Right lobe of liver (tissue), 6 donors: ENCODE results near the gene IRX1. TPM values are rescaled to one million over a fixed set of nuclear protein-coding genes. Genes with fewer than 3 reads are reported as not detected.

Experiments used
- ATAC-seq, 4 donors: fragments of 200-7000 bp; cut with Tn5 transposase; one replicate each; pipeline ENCODE4 v1.9.1; 2020; ENCODE audit warnings: mild to moderate bottlenecking in 4 of 4, moderate library complexity in 4 of 4
- DNase-seq, 3 donors: peaks; one replicate each; pipeline ENCODE4 v3.0.0-alpha.2; 2020
- H3K27ac ChIP-seq, 3 donors: fragments of 200-600 bp; one replicate each; pipeline ENCODE4 v1.8.0; 2022
- H3K27me3 ChIP-seq, 2 donors: fragments of 200-600 bp; one replicate each; pipeline ENCODE4 v1.8.0; 2022
- H3K36me3 ChIP-seq, 4 donors: fragments of 200-600 bp; sonication (generic) in 1 of 4; one replicate each; pipeline versions ENCODE4 v1.5.1 to v1.8.0; 2017 to 2022; ENCODE audit warnings: control low read depth in 1 of 4
- H3K4me1 ChIP-seq, 4 donors: fragments of 200-600 bp; sonication (generic) in 1 of 4; one replicate each; pipeline versions ENCODE4 v1.5.1 to v1.8.0; 2017 to 2022; ENCODE audit warnings: control low read depth in 1 of 4
- H3K4me3 ChIP-seq, 3 donors: fragments of 200-600 bp; one replicate each; pipeline ENCODE4 v1.8.0; 2022
- H3K9me3 ChIP-seq, 4 donors: fragments of 200-600 bp; sonication (generic) in 1 of 4; one replicate each; pipeline versions ENCODE4 v1.5.1 to v1.8.0; 2017 to 2022; ENCODE audit warnings: control low read depth in 1 of 4
- CTCF ChIP-seq, 4 donors: fragments of 200-600 bp in 3 of 4; fragments of 450-650 bp in 1 of 4; IDR thresholded peaks; one replicate each; pipeline versions ENCODE4 v1.5.1 to v1.8.0; 2016 to 2022; ENCODE audit warnings: antibody characterized with exemption in 4 of 4, mild to moderate bottlenecking in 2 of 4
- POLR2A ChIP-seq: fragments of 450-650 bp; IDR thresholded peaks from one replicate; pipeline ENCODE4 v1.6.1; 2017; ENCODE audit warnings: antibody characterized with exemption, mild to moderate bottlenecking
- WGBS: methylation state at CpG from one replicate; pipeline ENCODE4 v1.1.6; 2018; ENCODE audit warnings: low coverage, low lambda C conversion rate; ENCODE audit not compliant: insufficient coverage; ENCODE audit errors: missing lambda C conversion rate; 5-methylcytosine and 5-hydroxymethylcytosine counted together
- intact Hi-C, 2 donors: fragments of 100-400 bp; cut with DNase I; formaldehyde crosslinking; loops; one replicate each; pipeline versions ENCODE4 v1.11.2 to v1.14.1; 2022
- total RNA-seq, 6 experiments: library from RNA; depleted of rRNA in 2 of 6; stranded (reverse); fragments of >200 nt in 2 of 6; fragmentation: NEBNext Ultra II Directional in 3 of 6; extraction: Animal tissue kit (Norgen Biotek cat#: 25700) in 3 of 6; gene quantifications; one replicate each; pipeline versions ENCODE4 v1.1.0 to v1.2.4, GENCODE V29; 2016 to 2023
- donor health status: DM: no; HTN: yes; CAD: no.
- donor health status: DM: no; HTN: no; CAD: no.
- donor health status: DM: no; HTN: no; CAD: no.
- donor health status: DM: no; HTN: yes; CAD: no.
- donor health status: DM: no; HTN: yes; CAD: no.

IRX1 gene
- total RNA-seq, 6 experiments from 2014 or later, result not detected

- no peak overlapping the region for H3K4me3 ChIP-seq
- intact Hi-C loops, result no loop called here
- H3K4me1 ChIP-seq, result peaks cover 0 to 6% (median 0%) of the 10 kb centered on the region in 4 donors
- TF ChIP-seq CTCF (IDR thresholded peaks at IDR 0.05) (no peak), POLR2A (no peak)
- WGBS, result 72% methylated on average over 8 of the region's 9 CpGs
- DNase-seq, result no peak
- H3K27ac ChIP-seq, result no peak overlapping the region
- H3K36me3 ChIP-seq, result no peaks in the 10 kb centered on the region
- no peaks in the 10 kb centered on the region for H3K9me3 ChIP-seq
- peaks cover 0 to 31% of the 10 kb centered on the region in 2 donors for H3K27me3 ChIP-seq
- no peak for ATAC-seq
These were observed 8.9 kb downstream of the IRX1 start for GRCh38 chr5:3604501-3604900.

- no peak for TF ChIP-seq CTCF (IDR thresholded peaks at IDR 0.05)
- TF ChIP-seq POLR2A, result no peak
- Histone ChIP-seq H3K9me3 (no peaks in the 10 kb centered on the region), H3K27ac (no peak overlapping the region), H3K4me3 (no peak overlapping the region), H3K4me1 (peaks cover 0 to 6% (median 0%) of the 10 kb centered on the region in 4 donors), H3K36me3 (no peaks in the 10 kb centered on the region), H3K27me3 (peaks cover 0 to 27% of the 10 kb centered on the region in 2 donors)
- intact Hi-C loops, result no loop called here
- ATAC-seq (no peak), DNase-seq (no peak)
- WGBS, result 43% methylated on average over 13 of the region's 32 CpGs
These were observed 9.8 kb downstream of the IRX1 start for GRCh38 chr5:3605298-3606010.

GRCh38 chr5:3606121-3606831 lies 10.6 kb downstream of the IRX1 start:
- H3K36me3 ChIP-seq, result no peaks in the 10 kb centered on the region
- TF ChIP-seq CTCF (IDR thresholded peaks at IDR 0.05) (no peak), POLR2A (no peak)
- H3K27ac ChIP-seq, result no peak overlapping the region
- no peak overlapping the region for H3K4me3 ChIP-seq
- ATAC-seq (no peak), DNase-seq (no peak)
- intact Hi-C loops, result no loop called here
- 12% methylated on average over 10 of the region's 50 CpGs for WGBS
- H3K4me1 ChIP-seq, result peaks cover 0 to 6% (median 0%) of the 10 kb centered on the region in 4 donors
- H3K27me3 ChIP-seq, result peaks cover 0 to 27% of the 10 kb centered on the region in 2 donors
- no peaks in the 10 kb centered on the region for H3K9me3 ChIP-seq

- no peak for ATAC-seq
- Histone ChIP-seq H3K27ac (no peak overlapping the region), H3K36me3 (no peaks in the 10 kb centered on the region), H3K27me3 (peaks cover 0 to 14% of the 10 kb centered on the region in 2 donors), H3K4me3 (no peak overlapping the region), H3K9me3 (no peaks in the 10 kb centered on the region), H3K4me1 (no peaks in the 10 kb centered on the region)
- WGBS, result 30% methylated on average over 11 of the region's 11 CpGs
- intact Hi-C loops, result no loop called here
- DNase-seq, result no peak
- no peak for TF ChIP-seq CTCF (IDR thresholded peaks at IDR 0.05)
- no peak for TF ChIP-seq POLR2A
These were observed 12.0 kb downstream of the IRX1 start for GRCh38 chr5:3607541-3608181.
